ENCODE data around the gene SORL1.

The SORL1 gene

GRCh38 chr11:121508449-121508848, 56.3 kb downstream of the SORL1 start:
- DNase-seq (ENCODE audit: insufficient read length, low spot score) (no peak), FAIRE-seq (no peak)
- TF ChIP-seq POLR2A (IDR thresholded peaks at IDR 0.05; ENCODE audit: low read depth, low read length): no peak

DNA sequence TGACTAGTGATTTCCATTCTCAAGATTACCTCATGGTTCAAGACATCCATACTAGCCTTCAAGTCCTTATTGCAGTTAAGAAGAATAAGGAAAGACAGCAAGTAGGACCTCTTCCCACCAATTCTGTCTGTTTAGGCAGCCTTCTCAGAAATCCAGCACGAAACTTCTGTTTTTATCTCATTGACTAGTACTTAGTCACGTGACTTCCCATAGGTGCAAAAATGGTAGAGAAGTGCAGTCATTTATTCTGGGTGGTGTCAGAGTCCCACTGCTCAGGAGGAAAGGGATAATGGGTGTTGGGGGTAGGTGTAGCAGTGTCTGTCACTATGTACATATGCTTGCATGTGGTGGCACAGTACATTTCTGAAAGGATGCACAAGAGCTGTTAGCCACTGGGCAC, 58.3 kb downstream of the SORL1 start:
- no peak for DNase-seq (ENCODE audit: insufficient read length, low spot score)

DNA sequence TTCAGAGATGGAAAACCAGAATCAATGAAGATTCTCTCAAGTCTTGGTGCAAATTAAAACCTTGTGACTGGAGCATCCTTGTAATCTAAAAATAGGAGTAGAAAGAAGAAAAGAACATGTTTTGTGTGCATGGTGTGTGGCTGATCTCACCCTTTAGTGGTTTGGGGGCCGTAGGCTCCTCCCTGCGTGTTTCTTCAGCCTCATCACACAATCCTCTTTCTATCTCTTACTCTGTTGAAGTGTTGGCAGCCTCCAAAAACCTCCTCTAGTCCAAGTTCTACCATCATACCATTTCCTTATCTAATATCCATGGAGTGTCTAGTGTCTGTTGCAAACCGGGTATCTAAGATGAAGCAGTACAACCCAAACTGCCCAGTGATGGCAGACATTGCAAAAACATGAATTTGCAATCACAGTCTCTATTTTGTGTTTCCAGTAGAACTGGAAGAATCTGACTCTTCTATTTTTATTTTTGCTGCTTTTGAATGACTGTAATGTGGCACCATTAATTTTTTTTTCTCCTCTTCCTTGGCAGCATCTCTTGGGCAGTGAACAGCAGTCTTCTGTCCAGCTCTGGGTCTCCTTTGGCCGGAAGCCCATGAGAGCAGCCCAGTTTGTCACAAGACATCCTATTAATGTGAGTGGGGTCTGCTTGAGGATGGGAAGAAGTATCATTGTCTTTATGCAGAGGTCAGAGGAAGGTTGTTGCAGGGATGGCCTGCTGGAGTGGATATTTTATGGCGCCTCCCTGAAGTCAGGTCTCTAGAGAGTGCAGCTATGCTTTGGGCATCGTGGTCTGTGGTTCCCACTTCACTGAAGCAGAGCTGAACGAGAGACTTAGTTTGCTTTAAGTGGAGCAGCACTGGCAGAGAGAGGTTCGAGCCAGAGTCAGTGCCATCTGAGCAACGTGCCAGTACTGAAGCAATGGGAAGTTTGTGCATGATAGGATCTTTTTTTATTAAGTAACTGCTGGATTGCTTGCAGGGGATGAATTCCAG, 60.7 kb downstream of the SORL1 start:
- no peak for FAIRE-seq
- TF ChIP-seq POLR2A (IDR thresholded peaks at IDR 0.05; ENCODE audit: low read depth, low read length): no peak
- no peak for DNase-seq (ENCODE audit: insufficient read length, low spot score)

More for the DNA sequence above, 58.3 kb downstream of the SORL1 start:
- no peak for TF ChIP-seq POLR2A (IDR thresholded peaks at IDR 0.05; ENCODE audit: low read depth, low read length)
- no peak for FAIRE-seq

DNA sequence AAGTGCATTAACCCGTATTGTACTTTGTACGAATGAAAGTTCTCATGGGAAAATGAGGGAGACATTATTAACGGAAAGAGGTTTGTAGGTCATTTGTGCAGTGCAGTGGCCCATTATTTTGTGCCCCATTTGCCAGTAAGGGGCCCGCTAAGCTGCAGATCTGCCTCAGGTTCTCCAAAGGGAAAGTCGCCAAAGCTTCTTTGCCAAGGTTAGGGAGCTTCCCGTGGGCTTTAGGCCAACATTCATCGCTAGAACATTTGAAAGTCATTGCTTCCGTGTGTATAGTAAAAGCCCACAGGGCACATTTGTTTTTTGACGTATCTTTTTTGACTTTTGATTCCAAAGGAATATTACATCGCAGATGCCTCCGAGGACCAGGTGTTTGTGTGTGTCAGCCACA, 61.7 kb downstream of the SORL1 start:
- FAIRE-seq: no peak
- no peak for DNase-seq (ENCODE audit: insufficient read length, low spot score)
- no peak for TF ChIP-seq POLR2A (IDR thresholded peaks at IDR 0.05; ENCODE audit: low read depth, low read length)

GRCh38 chr11:121514432-121515334, 62.6 kb downstream of the SORL1 start:
- no peak for DNase-seq (ENCODE audit: insufficient read length, low spot score)
- FAIRE-seq: no peak
- TF ChIP-seq POLR2A (IDR thresholded peaks at IDR 0.05; ENCODE audit: low read depth, low read length): no peak

GRCh38 chr11:121515335-121515671, 63.2 kb downstream of the SORL1 start:
- TF ChIP-seq POLR2A (IDR thresholded peaks at IDR 0.05; ENCODE audit: low read depth, low read length): no peak
- FAIRE-seq (no peak), DNase-seq (ENCODE audit: insufficient read length, low spot score) (no peak)

- DNase-seq (ENCODE audit: insufficient read length, low spot score): no peak
- no peak for TF ChIP-seq POLR2A (IDR thresholded peaks at IDR 0.05; ENCODE audit: low read depth, low read length)
- no peak for FAIRE-seq
Observed at GRCh38 chr11:121517996-121518395, 65.9 kb downstream of the SORL1 start.

GRCh38 chr11:121520243-121521144, 68.4 kb downstream of the SORL1 start:
- no peak for TF ChIP-seq POLR2A (IDR thresholded peaks at IDR 0.05; ENCODE audit: low read depth, low read length)
- FAIRE-seq (no peak), DNase-seq (ENCODE audit: insufficient read length, low spot score) (no peak)

- TF ChIP-seq POLR2A (IDR thresholded peaks at IDR 0.05; ENCODE audit: low read depth, low read length): no peak
- no peak for FAIRE-seq
- no peak for DNase-seq (ENCODE audit: insufficient read length, low spot score)
Observed at GRCh38 chr11:121521145-121522042, 69.3 kb downstream of the SORL1 start.

DNA sequence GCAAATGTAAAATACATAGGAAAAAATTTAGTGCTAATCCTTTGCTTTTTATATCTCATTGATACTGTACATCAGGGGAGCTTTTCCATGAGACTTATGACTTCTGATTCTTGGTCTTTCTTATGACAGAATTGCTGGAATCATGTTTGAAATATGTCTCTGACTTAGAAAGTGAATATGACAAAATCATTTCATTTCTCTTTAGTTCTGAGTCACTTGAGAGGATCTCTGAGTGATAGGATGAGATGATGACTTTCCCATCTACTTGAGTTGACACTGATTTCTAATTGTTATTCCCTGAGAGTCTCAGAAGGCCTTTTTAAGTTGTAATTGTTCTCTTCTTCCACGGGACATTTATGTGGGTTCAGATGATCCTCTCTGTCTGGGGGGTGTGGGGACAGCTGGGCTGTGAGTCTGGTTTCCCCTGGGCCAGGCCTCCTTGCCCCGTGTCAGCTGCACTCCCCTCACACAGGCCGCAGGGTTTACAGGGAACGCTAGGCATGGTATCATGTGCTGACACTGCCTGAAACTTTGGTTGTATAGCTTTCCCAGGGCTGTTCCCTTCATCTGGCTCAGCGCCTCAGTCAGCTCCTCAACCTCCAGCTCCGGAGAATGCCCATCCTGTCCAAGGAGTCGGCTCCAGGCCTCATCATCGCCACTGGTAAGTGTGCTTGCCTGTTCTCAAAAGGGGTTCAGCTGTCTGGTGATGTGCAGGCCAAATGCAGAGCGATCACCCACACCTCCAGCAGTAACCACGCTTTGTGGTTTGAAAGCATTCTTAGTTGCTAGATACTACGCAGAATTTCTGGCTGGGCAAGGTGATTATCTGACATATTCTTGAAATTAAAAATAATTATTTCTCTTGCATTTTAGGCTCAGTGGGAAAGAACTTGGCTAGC, 70.2 kb downstream of the SORL1 start:
- no peak for TF ChIP-seq POLR2A (IDR thresholded peaks at IDR 0.05; ENCODE audit: low read depth, low read length)
- FAIRE-seq (no peak), DNase-seq (ENCODE audit: insufficient read length, low spot score) (no peak)

- no peak for FAIRE-seq
- no peak for TF ChIP-seq POLR2A (IDR thresholded peaks at IDR 0.05; ENCODE audit: low read depth, low read length)
- DNase-seq (ENCODE audit: insufficient read length, low spot score): no peak
Observed at GRCh38 chr11:121523581-121524232, 71.6 kb downstream of the SORL1 start.
